Measurements from ENCODE around the gene ALG5.

ALG5 gene

GRCh38 chr13:36981156-36981743 is 17.9 kb downstream of the ALG5 start:
- FAIRE-seq (no peak), DNase-seq (ENCODE audit: insufficient read length, low spot score) (peak; percentile 35)

- no peak for FAIRE-seq
- no peak for DNase-seq (ENCODE audit: insufficient read length, low spot score)
Observed at GRCh38 chr13:36979361-36980050, 19.6 kb downstream of the ALG5 start.

GRCh38 chr13:36975172-36975571 is 24.0 kb downstream of the ALG5 start:
- DNase-seq (ENCODE audit: insufficient read length, low spot score) = no peak
- no peak for FAIRE-seq

GRCh38 chr13:36973621-36974295 is 25.4 kb downstream of the ALG5 start:
- FAIRE-seq (no peak), DNase-seq (ENCODE audit: insufficient read length, low spot score) (no peak)

GRCh38 chr13:36973009-36973408 is 26.1 kb downstream of the ALG5 start:
- no peak for FAIRE-seq
- DNase-seq (ENCODE audit: insufficient read length, low spot score) = no peak

- FAIRE-seq (no peak), DNase-seq (ENCODE audit: insufficient read length, low spot score) (no peak)
Observed at GRCh38 chr13:36966404-36966803, 32.7 kb downstream of the ALG5 start.

GRCh38 chr13:36965767-36966166 is 33.4 kb downstream of the ALG5 start:
- FAIRE-seq = no peak

GRCh38 chr13:36959456-36960116 is 39.6 kb downstream of the ALG5 start:
- DNase-seq (ENCODE audit: insufficient read length, low spot score) (no peak), FAIRE-seq (no peak)

More at GRCh38 chr13:36965767-36966166, 33.4 kb downstream of the ALG5 start:
- DNase-seq (ENCODE audit: insufficient read length, low spot score) = peak; percentile 11

- DNase-seq (ENCODE audit: insufficient read length, low spot score) (no peak), FAIRE-seq (no peak)
Observed at GRCh38 chr13:36954542-36954941, 44.6 kb downstream of the ALG5 start.

GRCh38 chr13:36950920-36951319 is 48.2 kb downstream of the ALG5 start:
- no peak for FAIRE-seq
- DNase-seq (ENCODE audit: insufficient read length, low spot score) = no peak

GRCh38 chr13:36950330-36950729 is 48.8 kb downstream of the ALG5 start:
- FAIRE-seq (no peak), DNase-seq (ENCODE audit: insufficient read length, low spot score) (no peak)

GRCh38 chr13:36945078-36945477 is 54.1 kb downstream of the ALG5 start:
- no peak for DNase-seq (ENCODE audit: insufficient read length, low spot score)
- no peak for FAIRE-seq

GRCh38 chr13:36925603-36926002 is 73.5 kb downstream of the ALG5 start:
- no peak for FAIRE-seq
- no peak for DNase-seq (ENCODE audit: insufficient read length, low spot score)

- FAIRE-seq (no peak), DNase-seq (ENCODE audit: insufficient read length, low spot score) (no peak)
Observed at GRCh38 chr13:36924001-36924400, 75.1 kb downstream of the ALG5 start.

GRCh38 chr13:36921631-36922301 is 77.4 kb downstream of the ALG5 start:
- no peak for FAIRE-seq

GRCh38 chr13:36920616-36921185 is 78.4 kb downstream of the ALG5 start:
- FAIRE-seq (no peak), DNase-seq (ENCODE audit: insufficient read length, low spot score) (no peak)

More at GRCh38 chr13:36921631-36922301, 77.4 kb downstream of the ALG5 start:
- no peak for DNase-seq (ENCODE audit: insufficient read length, low spot score)

GRCh38 chr13:36919833-36920615 is 79.1 kb downstream of the ALG5 start, which contains the start of gene SMAD9:
Gene SMAD9 (minus strand): TSS chr13:36920238. CDS start chr13:36879689, 40,549 bp downstream.
- peak; percentile 40 for DNase-seq (ENCODE audit: insufficient read length, low spot score)
- no peak for FAIRE-seq

GRCh38 chr13:36919171-36919832 is 79.8 kb downstream of the ALG5 start:
- FAIRE-seq = no peak
- DNase-seq (ENCODE audit: insufficient read length, low spot score) = peak; percentile 12

Measured in HTR-8/SVneo (cell line).